DMS53 (cell line): ENCODE data around the gene TMEM143.
"Not testable (repeated sequence)": the region's sequence is repeated elsewhere in the genome, so short reads cannot be mapped to it uniquely, and the experiment has no call there.

Experiments
- DNase-seq: peaks from one replicate; lab custom pipeline; 2025; lab: John Stamatoyannopoulos, UW

Gene TMEM143

DNA sequence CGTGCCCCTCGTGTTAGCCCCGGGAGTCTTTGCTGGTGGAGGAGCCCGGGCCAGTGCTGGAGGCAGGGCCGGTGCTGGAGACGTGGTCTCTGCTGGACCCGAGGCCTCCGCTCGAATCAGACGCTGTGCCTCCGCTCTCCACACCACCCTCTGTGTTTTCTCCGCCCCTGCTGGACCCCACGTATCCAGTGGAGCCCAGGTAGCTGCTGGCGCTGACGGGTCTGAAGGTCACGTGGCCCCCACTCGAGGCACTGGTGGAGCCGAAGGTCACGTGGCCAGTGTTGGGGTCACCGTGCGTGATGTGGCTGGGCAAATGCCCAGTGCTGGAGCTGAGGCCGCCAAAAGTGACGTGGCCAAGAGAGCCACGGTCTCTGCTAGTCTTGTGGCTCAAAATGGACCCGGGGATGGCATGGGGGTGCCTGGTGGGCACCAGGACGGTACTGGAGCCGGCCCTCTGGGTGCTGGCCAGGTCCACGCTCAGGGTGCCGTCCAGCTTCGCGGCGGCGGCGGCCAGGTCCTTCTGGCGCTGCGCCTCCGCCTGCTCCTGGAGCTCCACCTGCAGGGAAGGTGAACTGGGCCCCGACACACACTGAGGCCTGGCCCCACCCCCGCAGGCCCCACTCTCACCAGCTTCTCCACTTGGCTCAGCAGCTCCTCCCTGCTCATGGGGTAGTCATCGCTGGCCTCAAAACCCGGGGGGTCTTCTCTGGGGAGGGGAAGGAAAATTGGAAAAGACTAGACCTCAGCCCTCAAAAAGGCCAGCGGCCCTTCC, 66.6 kb downstream of the TMEM143 start:
- peak; percentile 49 for DNase-seq

GRCh38 chr19:48295458-48295857, 68.3 kb downstream of the TMEM143 start:
- peak; percentile 64 for DNase-seq

DNA sequence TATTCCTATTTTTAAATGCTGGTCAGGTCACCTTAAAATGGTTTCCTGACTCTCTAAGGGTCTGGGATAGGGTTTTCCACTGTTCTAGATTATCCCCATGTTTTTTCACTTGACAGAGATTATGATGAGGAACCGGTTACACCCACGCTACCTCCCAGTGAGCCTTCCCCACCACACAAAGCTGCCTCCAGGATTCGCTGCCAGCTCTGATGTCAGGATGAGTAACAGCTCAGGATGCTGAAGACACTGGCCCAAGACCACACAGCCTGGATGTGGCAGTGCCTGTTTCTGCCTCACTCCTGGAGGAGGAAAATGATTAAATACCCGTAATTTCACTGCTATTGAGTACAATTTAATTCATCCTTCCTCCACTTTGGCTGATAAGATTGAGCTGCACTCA, 70.9 kb downstream of the TMEM143 start:
- DNase-seq: no peak

GRCh38 chr19:48291489-48291815, 72.3 kb downstream of the TMEM143 start:
- not testable (repeated sequence) for DNase-seq

- DNase-seq: peak; percentile 70
Measured at GRCh38 chr19:48290771-48291488, 72.8 kb downstream of the TMEM143 start.

DNA sequence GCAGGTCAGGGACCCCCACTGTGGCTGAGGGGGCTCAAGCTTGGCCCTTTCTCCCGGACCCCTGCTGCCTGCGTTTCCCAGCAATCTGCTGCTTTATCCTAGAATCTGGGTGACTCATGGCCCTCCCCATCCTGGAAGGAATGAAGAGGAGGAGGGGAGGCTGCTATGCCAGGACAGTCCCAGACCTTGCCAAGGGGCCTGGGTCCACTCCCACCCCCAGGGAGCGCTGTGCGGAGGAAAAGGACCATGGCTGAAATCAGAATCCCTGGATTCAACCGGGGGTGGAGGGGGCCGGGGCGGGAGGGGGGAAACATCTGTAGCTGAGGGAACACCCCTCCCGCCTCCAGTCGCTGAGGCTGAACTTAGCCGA, 73.4 kb downstream of the TMEM143 start:
- DNase-seq: no peak

DNA sequence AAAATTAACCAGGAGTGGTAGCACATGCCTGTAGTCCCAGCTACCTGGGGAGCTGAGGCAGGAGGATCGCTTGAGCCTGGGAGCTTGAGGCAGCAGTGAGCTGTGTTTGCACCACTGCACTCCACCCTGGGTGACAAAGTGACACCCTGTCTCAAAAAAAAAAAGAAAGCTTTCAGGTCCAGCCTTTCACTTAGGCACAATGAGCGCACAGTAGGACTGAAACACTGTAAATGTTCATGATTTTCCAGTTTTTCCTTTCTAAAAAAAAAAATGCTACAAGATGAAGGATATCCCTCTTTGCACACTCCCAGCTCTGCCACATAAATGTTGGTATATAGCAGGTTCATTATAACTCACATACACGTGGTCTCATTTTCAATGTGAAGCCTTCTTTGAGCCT, 76.0 kb downstream of the TMEM143 start:
- no peak for DNase-seq

- no peak for DNase-seq
Measured at GRCh38 chr19:48284896-48285295, 78.8 kb downstream of the TMEM143 start.

- no peak for DNase-seq
Measured at GRCh38 chr19:48283908-48284307, 79.8 kb downstream of the TMEM143 start.
